Stomach smooth muscle (tissue), 2 donors: ENCODE measurements around the gene PCMT1.
"Not testable (repeated sequence)": the region's sequence is repeated elsewhere in the genome, so short reads cannot be mapped to it uniquely, and the experiment has no call there.

ENCODE experiments used
- H3K27ac ChIP-seq: one replicate; pipeline ENCODE4 v1.7.0; 2013; ENCODE audit warnings: mild to moderate bottlenecking, low read length, inconsistent platforms
- H3K27me3 ChIP-seq, 2 donors: one replicate each; pipeline ENCODE4 v1.7.0; 2013; ENCODE audit warnings: low read length in 2 of 2; ENCODE audit not compliant: insufficient read depth in 2 of 2, control insufficient read depth in 1 of 2
- H3K36me3 ChIP-seq, 2 donors: one replicate each; pipeline ENCODE4 v1.7.0; 2013; ENCODE audit warnings: low read length in 2 of 2; ENCODE audit not compliant: control insufficient read depth in 2 of 2, insufficient read depth in 2 of 2
- H3K4me1 ChIP-seq: one replicate; pipeline ENCODE4 v1.7.0; 2013; ENCODE audit warnings: low read length; ENCODE audit not compliant: control insufficient read depth, insufficient read depth
- H3K4me3 ChIP-seq, 2 donors: one replicate each; pipeline ENCODE4 v1.7.0; 2013; ENCODE audit warnings: low read length in 2 of 2
- H3K9ac ChIP-seq, 2 donors: one replicate each; pipeline ENCODE4 v1.7.0; 2013; ENCODE audit warnings: low read length in 2 of 2, mild to moderate bottlenecking in 1 of 2
- H3K9me3 ChIP-seq, 2 donors: one replicate each; pipeline ENCODE4 v1.7.0; 2013; ENCODE audit warnings: low read length in 2 of 2; ENCODE audit not compliant: control insufficient read depth in 2 of 2
- donor health status: healthy.
- donor health status: Pancreatic carcinoma.

Gene PCMT1

DNA sequence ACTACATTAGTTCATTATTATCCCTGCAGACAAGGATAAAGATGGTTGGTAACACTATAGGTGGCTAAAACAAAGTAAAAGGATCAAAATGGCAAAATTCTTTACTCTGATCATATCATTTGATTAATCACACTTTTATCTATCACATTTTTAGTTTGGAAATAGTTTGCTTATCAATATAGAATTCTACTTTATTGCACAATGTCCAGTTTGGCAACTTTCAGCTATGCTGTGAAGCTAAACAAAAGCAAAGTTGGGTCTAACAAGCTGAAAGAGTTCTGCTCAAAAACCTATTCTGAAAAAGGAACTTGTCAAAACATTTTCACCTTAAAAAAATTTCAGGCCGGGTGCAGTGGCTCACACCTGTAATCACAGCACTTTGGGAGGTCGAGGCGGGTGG is 23.8 kb upstream of the PCMT1 start:
- peaks cover 9 to 20% of the 10 kb centered on the region in 2 donors for H3K36me3 ChIP-seq
- no peak overlapping the region for H3K4me3 ChIP-seq
- no peak overlapping the region for H3K27ac ChIP-seq
- no peaks in the 10 kb centered on the region for H3K4me1 ChIP-seq
- H3K27me3 ChIP-seq = no peaks in the 10 kb centered on the region
- H3K9me3 ChIP-seq = no peaks in the 10 kb centered on the region
- no peak overlapping the region for H3K9ac ChIP-seq

DNA sequence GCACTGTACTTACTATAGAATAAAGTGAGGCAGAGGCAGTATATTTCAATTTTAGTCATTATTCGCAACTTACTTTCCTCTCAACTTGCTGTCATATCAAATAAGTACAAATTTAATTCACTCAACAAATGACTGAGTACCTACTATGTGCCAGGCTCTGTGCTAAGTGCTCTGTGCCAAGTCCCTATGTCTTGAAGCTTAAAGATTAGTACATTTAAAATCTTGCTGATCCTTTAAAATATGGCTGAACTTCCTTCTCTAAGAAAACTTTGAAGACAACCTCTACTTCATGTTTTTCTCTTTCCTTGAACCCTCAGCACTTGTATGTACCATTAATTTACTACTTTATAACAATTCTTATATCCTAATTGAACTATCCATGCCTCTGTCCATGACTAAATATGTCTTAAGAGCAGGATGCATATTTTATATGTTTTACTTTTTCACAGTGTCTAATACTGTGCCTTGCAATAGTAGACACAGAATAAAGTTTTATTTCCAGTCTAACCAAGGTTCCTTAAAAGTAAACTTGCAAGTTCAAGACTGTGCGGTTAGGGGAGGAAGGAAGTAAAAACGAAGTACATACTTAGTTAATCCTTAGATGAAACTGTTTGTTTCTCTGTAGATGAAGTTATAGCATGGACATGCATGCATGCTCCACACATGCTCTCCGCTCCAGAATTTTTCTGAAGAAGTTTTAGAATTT is 21.6 kb upstream of the PCMT1 start:
- H3K36me3 ChIP-seq = peaks cover 14 to 25% of the 10 kb centered on the region in 2 donors

DNA sequence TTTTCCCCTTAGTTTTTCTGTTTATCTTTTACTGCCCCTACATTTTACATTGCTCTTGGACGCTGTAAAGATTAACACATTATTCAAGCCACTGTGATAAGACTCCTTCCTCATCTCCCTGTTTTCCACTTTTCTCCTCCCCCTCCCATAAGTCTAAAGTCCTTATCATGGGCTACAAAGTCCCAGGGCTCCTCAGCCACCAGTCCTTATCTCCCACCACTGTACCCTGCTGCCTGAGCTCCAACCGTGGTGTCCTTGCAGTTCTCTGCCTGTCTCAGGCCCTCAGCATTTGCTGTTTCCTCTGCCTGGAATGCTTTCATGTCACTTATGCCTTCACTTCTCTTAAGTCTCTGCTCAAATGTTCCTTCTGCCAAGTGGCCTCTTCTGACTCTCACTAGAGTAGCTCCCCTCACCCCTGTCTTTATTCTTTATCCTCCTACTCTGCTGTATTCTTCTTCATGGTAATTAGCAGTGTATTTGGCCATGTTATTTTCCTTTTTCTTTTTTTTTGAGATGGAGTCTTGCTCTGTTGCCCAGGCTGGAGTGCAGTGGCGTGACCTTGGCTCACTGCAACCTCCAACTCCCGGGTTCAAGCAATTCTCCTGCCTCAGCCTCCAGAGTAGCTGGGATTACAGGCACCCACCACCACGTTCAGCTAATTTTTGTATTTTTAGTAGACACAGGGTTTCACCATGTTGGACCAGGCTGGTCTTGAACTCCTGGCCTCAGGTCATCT is 20.9 kb upstream of the PCMT1 start:
- Histone ChIP-seq H3K4me3 (no peak overlapping the region), H3K9me3 (no peaks in the 10 kb centered on the region), H3K4me1 (no peaks in the 10 kb centered on the region), H3K36me3 (peaks cover 18 to 26% of the 10 kb centered on the region in 2 donors), H3K27ac (no peak overlapping the region), H3K9ac (no peak overlapping the region), H3K27me3 (no peaks in the 10 kb centered on the region)

More for the DNA sequence above, 21.6 kb upstream of the PCMT1 start:
- H3K27me3 ChIP-seq = no peaks in the 10 kb centered on the region
- no peaks in the 10 kb centered on the region for H3K9me3 ChIP-seq
- no peak overlapping the region for H3K27ac ChIP-seq
- no peaks in the 10 kb centered on the region for H3K4me1 ChIP-seq
- H3K4me3 ChIP-seq = no peak overlapping the region
- no peak overlapping the region for H3K9ac ChIP-seq

DNA sequence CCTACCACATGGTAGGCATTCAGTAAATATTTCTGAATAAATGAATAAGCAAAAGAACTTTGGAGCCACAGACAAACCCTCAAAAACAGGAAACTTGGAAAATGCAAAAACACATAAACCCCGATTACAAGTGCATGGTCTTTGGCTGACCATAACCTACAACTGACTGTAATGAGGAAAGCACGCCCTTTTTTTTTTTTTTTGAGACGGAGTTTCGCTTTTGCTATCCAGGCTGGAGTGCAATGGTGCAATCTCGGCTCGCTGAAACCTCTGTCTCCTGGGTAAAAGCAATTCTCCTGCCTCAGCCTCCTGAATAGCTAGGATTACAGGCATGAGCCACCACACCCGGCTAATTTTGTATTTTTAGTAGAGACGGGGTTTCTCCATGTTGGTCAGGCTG is 19.7 kb upstream of the PCMT1 start:
- Histone ChIP-seq H3K36me3 (peaks cover 18 to 27% of the 10 kb centered on the region in 2 donors), H3K9me3 (no peaks in the 10 kb centered on the region), H3K4me1 (no peaks in the 10 kb centered on the region), H3K27me3 (no peaks in the 10 kb centered on the region), H3K27ac (no peak overlapping the region), H3K4me3 (no peak overlapping the region), H3K9ac (no peak overlapping the region)

DNA sequence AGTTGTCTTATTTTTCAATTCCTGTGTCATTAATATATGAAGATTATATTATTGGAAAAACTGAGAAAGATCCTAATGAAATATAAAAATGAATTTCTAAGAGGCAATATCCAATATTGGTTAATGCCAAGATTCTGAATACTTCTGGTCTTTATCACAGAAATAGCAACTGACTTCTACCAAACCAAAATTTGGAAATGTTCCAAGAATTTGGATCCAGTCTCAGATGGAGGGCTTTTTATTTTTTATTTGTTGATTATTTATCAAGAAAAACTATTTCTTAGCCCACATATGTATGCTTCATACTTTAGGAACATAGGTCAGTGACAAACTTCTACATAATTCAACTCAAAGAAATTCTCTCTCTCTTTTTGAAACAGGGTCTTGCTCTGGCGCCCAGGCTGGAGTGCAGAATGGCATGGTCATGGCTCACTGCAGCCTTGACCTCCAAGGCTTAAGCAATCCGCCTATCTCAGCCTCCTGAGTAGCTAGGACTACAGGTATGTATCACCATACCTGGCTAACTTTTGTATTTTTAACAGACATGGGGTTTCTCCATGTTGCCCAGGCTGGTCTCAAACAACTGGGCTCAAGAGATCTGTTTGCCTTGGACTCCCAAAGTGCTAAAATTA is 16.3 kb upstream of the PCMT1 start:
- no peak overlapping the region for H3K9ac ChIP-seq
- H3K4me3 ChIP-seq = no peak overlapping the region
- no peaks in the 10 kb centered on the region for H3K9me3 ChIP-seq
- H3K27me3 ChIP-seq = no peaks in the 10 kb centered on the region
- H3K4me1 ChIP-seq = no peaks in the 10 kb centered on the region
- H3K36me3 ChIP-seq = peaks cover 29% of the 10 kb centered on the region in 2 donors
- no peak overlapping the region for H3K27ac ChIP-seq

DNA sequence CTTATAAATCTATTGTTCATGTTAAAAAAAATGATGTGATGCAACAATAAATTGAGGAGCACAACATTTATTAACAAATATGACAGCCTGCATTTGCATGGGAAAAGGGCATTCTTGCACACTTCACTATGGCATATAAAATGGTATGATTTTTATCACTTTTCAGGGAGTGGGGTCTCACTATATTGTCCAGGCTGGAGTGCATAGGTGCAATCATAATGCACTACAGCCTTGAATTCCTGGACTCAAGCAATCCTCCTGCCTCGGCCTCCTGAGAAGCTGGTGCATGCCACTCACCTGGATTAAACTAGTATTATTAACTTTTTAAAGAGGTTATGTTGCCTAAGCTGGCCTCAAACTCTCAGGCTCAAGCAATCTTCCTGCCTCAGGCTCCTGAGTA is 14.6 kb upstream of the PCMT1 start:
- no peaks in the 10 kb centered on the region for H3K9me3 ChIP-seq
- H3K4me3 ChIP-seq = no peak overlapping the region
- peaks cover 23 to 26% of the 10 kb centered on the region in 2 donors for H3K36me3 ChIP-seq
- H3K9ac ChIP-seq = no peak overlapping the region
- H3K27me3 ChIP-seq = no peaks in the 10 kb centered on the region
- no peak overlapping the region for H3K27ac ChIP-seq
- no peaks in the 10 kb centered on the region for H3K4me1 ChIP-seq

DNA sequence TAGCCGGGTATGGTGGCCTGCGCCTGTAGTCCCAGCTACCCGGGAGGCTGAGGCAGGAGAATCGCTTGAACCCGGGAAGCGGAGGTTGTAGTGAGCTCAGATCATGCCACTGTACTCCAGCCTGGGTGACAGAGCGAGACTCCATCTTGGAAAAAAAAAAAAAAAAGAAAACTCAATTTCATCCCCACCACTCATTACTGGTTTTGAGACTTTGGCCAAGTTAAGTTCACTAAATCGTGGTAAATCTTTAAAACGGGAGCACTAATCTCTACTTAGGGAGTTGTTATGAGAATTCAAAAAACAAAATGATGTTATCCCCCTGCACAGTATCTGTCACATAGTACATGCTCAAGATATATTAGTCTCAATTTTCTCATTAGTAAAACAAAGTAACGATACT is 4.3 kb upstream of the PCMT1 start:
- peak overlapping the region; percentile 95 to 99 for H3K4me3 ChIP-seq
- not testable (repeated sequence) for H3K9me3 ChIP-seq, H3K27ac ChIP-seq, H3K9ac ChIP-seq, H3K27me3 ChIP-seq
- peaks cover 11% of the 10 kb centered on the region for H3K4me1 ChIP-seq
- H3K36me3 ChIP-seq = peaks cover 11% of the 10 kb centered on the region in 2 donors

DNA sequence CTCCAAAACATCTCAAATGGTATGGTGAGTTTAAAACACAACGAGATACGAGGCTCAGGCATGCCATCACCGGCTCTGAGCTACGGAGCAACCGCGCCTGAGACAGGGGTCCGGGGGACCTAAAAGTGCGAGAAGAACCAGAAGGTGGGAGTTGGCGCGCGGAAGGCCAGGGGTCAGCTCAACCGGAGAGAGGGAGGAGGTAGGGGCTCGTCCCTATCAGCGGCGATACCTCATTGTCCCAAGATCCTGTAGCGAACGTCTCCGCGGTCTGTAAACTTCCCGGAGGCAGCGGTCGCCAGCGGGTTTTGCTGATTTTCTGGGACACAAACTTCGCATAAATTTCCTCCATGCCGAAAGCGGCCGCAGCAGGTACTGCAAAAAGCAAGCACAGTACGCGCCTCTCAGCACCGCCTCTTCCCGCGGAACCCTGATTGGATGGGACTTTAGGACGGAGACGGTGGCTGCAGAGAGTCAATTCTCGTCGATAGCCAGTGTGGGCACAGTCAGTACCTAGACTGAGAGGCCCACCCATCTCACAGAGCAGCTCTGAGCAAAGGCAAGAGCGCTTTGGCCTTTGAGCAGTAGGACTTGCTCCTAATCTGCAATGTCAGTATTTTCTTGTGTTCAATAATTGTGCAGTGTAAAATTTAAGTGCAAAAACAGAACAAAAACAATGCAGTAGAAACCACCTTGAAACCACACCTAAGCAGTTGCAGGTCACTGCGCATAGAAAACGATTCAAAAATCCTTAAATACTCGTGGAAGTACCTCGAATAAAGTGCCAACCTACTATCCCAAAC is 3.2 kb upstream of the PCMT1 start, which contains the start of gene NUP43:
TSS of gene NUP43 (minus strand) at position 383 of the 800 bp plus-strand sequence. CDS start at position 349, 34 bp downstream.
- peak within 1 kb of the TSS; percentile 67 for H3K27ac ChIP-seq
- peaks cover 7% of the 10 kb centered on the region in 2 donors for H3K36me3 ChIP-seq

DNA sequence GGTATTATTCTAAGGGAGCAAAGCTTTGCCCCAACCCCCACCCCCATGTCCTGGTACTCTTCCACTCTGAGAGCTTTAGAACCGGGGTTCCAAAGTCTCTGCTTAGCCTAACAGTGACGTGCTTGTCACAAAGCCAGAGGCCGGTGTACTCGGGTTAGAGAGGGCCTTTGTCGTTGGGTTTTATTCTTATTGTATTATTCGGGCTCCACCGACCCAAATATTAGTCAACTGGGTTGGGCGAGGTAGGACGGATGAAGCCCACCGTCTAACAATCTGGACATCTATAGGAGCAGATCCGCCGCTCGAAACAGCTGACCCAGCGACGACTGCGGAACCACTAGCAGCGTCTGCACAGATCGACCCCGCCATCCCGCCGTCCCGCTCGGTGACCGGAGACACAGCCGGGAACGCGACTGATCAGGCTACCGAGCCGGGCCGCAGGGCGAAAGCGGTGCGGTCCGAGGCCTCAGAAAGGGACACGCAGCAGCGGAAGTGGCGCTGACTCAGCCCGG is 403 bp upstream of the PCMT1 start:
- H3K27ac ChIP-seq = peak overlapping the region; percentile 70
- H3K27me3 ChIP-seq, H3K36me3 ChIP-seq, H3K9me3 ChIP-seq: not testable (repeated sequence)
- peak overlapping the region; percentile 69 to 89 for H3K9ac ChIP-seq
- peaks cover 22% of the 10 kb centered on the region for H3K4me1 ChIP-seq
- peak overlapping the region; percentile 75 to 93 for H3K4me3 ChIP-seq

More for the DNA sequence above, 3.2 kb upstream of the PCMT1 start, which contains the start of gene NUP43:
- Histone ChIP-seq H3K4me1 (peaks cover 22% of the 10 kb centered on the region), H3K4me3 (peak within 1 kb of the TSS; percentile 95 to 99), H3K27me3 (no peaks in the 10 kb centered on the region), H3K9ac (peak within 1 kb of the TSS; percentile 94 to 97), H3K9me3 (no peaks in the 10 kb centered on the region)

DNA sequence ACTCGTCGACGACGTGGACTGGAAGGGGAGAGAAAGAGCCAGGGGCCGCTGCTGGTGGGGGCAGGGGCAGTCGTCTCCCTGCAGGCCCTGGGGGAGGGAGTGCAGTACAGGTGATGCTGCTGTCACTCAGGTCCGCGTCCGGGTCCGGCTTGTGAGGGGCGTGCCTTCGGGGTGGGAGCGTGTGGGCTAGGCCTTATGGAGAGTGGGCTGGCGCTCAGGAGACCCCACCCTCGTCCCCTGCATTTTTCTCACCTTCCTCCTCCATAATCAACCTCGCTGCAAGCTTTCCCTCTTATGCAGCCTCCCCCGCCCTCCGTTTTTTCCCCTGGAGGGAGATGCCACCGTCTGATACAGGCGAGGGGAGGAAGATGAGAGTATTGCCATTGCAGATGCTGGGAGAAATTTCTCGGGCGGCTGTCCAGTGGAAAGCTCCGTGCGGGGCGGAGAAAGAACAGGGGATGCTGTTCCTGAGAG is 632 bp downstream of the PCMT1 start:
- Histone ChIP-seq H3K27ac (peak overlapping the region; percentile 70), H3K9me3 (no peaks in the 10 kb centered on the region), H3K36me3 (no peaks in the 10 kb centered on the region), H3K4me3 (peak overlapping the region; percentile 75 to 93), H3K27me3 (no peaks in the 10 kb centered on the region), H3K4me1 (peaks cover 22% of the 10 kb centered on the region), H3K9ac (peak overlapping the region; percentile 89 to 93)
